Suppressor macrophage treated with lipopolysaccharide for 4 hours (primary cell): ENCODE results near the gene AGBL1.
"Not testable (repeated sequence)": the region's sequence is repeated elsewhere in the genome, so short reads cannot be mapped to it uniquely, and the experiment has no call there.

Experiments
- DNase-seq: peaks from one replicate; pipeline ENCODE4 v3.0.0-alpha.2; 2020

AGBL1 gene

GRCh38 chr15:86846036-86846435 lies 766.4 kb downstream of the AGBL1 start:
- DNase-seq: no peak

- no peak for DNase-seq
These were observed 769.5 kb downstream of the AGBL1 start for GRCh38 chr15:86849136-86849535.

GRCh38 chr15:86849558-86850285 lies 770.1 kb downstream of the AGBL1 start:
- no peak for DNase-seq

- no peak for DNase-seq
These were observed 771.3 kb downstream of the AGBL1 start for GRCh38 chr15:86850939-86851338.

- DNase-seq: no peak
These were observed 773.1 kb downstream of the AGBL1 start for GRCh38 chr15:86852741-86853140.

- no peak for DNase-seq
These were observed 774.5 kb downstream of the AGBL1 start for GRCh38 chr15:86854176-86854575.

GRCh38 chr15:86855307-86856291 lies 775.9 kb downstream of the AGBL1 start:
- no peak for DNase-seq

GRCh38 chr15:86857701-86858100 lies 778.0 kb downstream of the AGBL1 start:
- no peak for DNase-seq

GRCh38 chr15:86863226-86863915 lies 783.7 kb downstream of the AGBL1 start:
- DNase-seq: no peak

GRCh38 chr15:86865920-86866319 lies 786.2 kb downstream of the AGBL1 start:
- DNase-seq: no peak

GRCh38 chr15:86870846-86871245 lies 791.2 kb downstream of the AGBL1 start:
- no peak for DNase-seq

GRCh38 chr15:86871964-86872363 lies 792.3 kb downstream of the AGBL1 start:
- DNase-seq: no peak

- DNase-seq: no peak
These were observed 793.1 kb downstream of the AGBL1 start for GRCh38 chr15:86872782-86873181.

- no peak for DNase-seq
These were observed 795.4 kb downstream of the AGBL1 start for GRCh38 chr15:86875067-86875466.

- no peak for DNase-seq
These were observed 796.8 kb downstream of the AGBL1 start for GRCh38 chr15:86876387-86876944.

GRCh38 chr15:86877171-86877631 lies 797.5 kb downstream of the AGBL1 start:
- no peak for DNase-seq

- not testable (repeated sequence) for DNase-seq
These were observed 799.2 kb downstream of the AGBL1 start for GRCh38 chr15:86878844-86879243.

- DNase-seq: no peak
These were observed 799.9 kb downstream of the AGBL1 start for GRCh38 chr15:86879250-86880229.

GRCh38 chr15:86885616-86886015 lies 805.9 kb downstream of the AGBL1 start:
- no peak for DNase-seq

GRCh38 chr15:86892774-86893449 lies 813.2 kb downstream of the AGBL1 start:
- no peak for DNase-seq

- DNase-seq: no peak
These were observed 814.6 kb downstream of the AGBL1 start for GRCh38 chr15:86894269-86894668.
